NB4 (cell line): ENCODE data around the gene PRDM15.

Source experiments
- DNase-seq: peaks from one replicate; pipeline ENCODE4 v3.0.0; 2010; ENCODE audit warnings: low read depth
- H3K4me3 ChIP-seq: one replicate; pipeline ENCODE4 v1.5.1; 2011; ENCODE audit warnings: mild to moderate bottlenecking, low read depth, low read length, moderate library complexity
- MYC ChIP-seq: IDR thresholded peaks from 2 replicates; pipeline ENCODE4 v1.6.1; 2011; ENCODE audit warnings: low read depth, low read length
- POLR2A ChIP-seq: IDR thresholded peaks from 2 replicates; pipeline ENCODE4 v1.6.1; 2011; ENCODE audit warnings: mild to moderate bottlenecking; ENCODE audit not compliant: insufficient read length; ENCODE audit errors: extremely low read depth
- TF ChIP-seq, protein P1 (sequence below): IDR thresholded peaks from one replicate; pipeline ENCODE4 v1.5.1; 2012; ENCODE audit warnings: low read depth, low read length
- TF ChIP-seq, protein P2 (sequence below): IDR thresholded peaks from 2 replicates; pipeline ENCODE4 v1.6.1; 2011; ENCODE audit warnings: low read depth, low read length

The PRDM15 gene

GRCh38 chr21:41848958-41849580 lies 30.1 kb downstream of the PRDM15 start:
- no peak for DNase-seq
- H3K4me3 ChIP-seq = no peak overlapping the region
- TF ChIP-seq MYC = no peak
- TF ChIP-seq POLR2A = no peak
- TF ChIP-seq, protein P1, sequence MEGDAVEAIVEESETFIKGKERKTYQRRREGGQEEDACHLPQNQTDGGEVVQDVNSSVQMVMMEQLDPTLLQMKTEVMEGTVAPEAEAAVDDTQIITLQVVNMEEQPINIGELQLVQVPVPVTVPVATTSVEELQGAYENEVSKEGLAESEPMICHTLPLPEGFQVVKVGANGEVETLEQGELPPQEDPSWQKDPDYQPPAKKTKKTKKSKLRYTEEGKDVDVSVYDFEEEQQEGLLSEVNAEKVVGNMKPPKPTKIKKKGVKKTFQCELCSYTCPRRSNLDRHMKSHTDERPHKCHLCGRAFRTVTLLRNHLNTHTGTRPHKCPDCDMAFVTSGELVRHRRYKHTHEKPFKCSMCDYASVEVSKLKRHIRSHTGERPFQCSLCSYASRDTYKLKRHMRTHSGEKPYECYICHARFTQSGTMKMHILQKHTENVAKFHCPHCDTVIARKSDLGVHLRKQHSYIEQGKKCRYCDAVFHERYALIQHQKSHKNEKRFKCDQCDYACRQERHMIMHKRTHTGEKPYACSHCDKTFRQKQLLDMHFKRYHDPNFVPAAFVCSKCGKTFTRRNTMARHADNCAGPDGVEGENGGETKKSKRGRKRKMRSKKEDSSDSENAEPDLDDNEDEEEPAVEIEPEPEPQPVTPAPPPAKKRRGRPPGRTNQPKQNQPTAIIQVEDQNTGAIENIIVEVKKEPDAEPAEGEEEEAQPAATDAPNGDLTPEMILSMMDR = no peak
- TF ChIP-seq, protein P2, sequence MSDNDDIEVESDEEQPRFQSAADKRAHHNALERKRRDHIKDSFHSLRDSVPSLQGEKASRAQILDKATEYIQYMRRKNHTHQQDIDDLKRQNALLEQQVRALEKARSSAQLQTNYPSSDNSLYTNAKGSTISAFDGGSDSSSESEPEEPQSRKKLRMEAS = no peak

GRCh38 chr21:41848533-41848932 lies 30.6 kb downstream of the PRDM15 start:
- TF ChIP-seq, protein P1 = no peak
- TF ChIP-seq, protein P2 = no peak
- TF ChIP-seq MYC (no peak), POLR2A (no peak)
- no peak for DNase-seq
- H3K4me3 ChIP-seq = no peak overlapping the region

GRCh38 chr21:41847066-41847804 lies 31.9 kb downstream of the PRDM15 start:
- no peak overlapping the region for H3K4me3 ChIP-seq
- no peak for DNase-seq
- TF ChIP-seq POLR2A = no peak
- TF ChIP-seq, protein P1 = no peak
- TF ChIP-seq MYC = no peak
- TF ChIP-seq, protein P2 = no peak

DNA sequence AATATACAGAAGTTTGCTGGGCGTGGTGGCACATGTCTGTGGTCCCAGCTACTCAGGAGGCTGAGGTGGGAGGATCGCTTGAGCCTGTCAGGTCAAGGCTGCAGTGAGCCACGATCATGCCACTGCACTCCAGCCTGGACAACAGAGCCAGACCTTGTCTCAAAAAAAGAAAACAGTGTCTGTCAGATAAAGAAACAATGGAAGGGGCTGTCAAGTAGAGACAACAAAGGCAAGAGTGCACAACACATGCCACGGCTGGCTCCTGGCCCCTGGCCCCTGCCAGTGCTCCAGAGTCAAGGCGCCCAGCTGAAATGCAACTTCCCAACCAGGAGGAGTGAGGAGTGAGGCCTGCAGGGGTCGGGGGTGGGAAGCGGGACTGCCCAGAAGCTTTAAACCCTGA lies 32.6 kb downstream of the PRDM15 start:
- no peak overlapping the region for H3K4me3 ChIP-seq

GRCh38 chr21:41846033-41846317 lies 33.2 kb downstream of the PRDM15 start:
- DNase-seq = no peak
- TF ChIP-seq, protein P2 = no peak
- TF ChIP-seq, protein P1 = no peak
- TF ChIP-seq MYC (no peak), POLR2A (no peak)
- no peak overlapping the region for H3K4me3 ChIP-seq

More for the DNA sequence above, 32.6 kb downstream of the PRDM15 start:
- TF ChIP-seq POLR2A (no peak), MYC (no peak)
- TF ChIP-seq, protein P1 = no peak
- TF ChIP-seq, protein P2 = no peak
- no peak for DNase-seq
